Uterus (tissue), 2 donors: ENCODE measurements around the gene REN.

Experiments
- CTCF ChIP-seq, 4 experiments: fragments of 200-600 bp in 2 of 4; fragments of 450-650 bp in 2 of 4; sonication (generic) in 2 of 4; IDR thresholded peaks; one replicate each; pipeline ENCODE4 v1.5.1; 2016 to 2019; ENCODE audit warnings: antibody characterized with exemption in 4 of 4, mild to moderate bottlenecking in 2 of 4, moderate library complexity in 1 of 4
- POLR2A ChIP-seq, 2 donors: fragments of 450-650 bp; IDR thresholded peaks; one replicate each; pipeline ENCODE4 v1.6.1; 2016; ENCODE audit warnings: antibody characterized with exemption in 2 of 2, mild to moderate bottlenecking in 1 of 2, moderate library complexity in 1 of 2

GRCh38 chr1:204157962-204158361 lies 8.2 kb downstream of the REN start:
- TF ChIP-seq CTCF (IDR thresholded peaks at IDR 0.05): no peak
- no peak for TF ChIP-seq POLR2A (IDR thresholded peaks at IDR 0.05)
